ENCODE data around the gene TP53I3.
"Not testable (repeated sequence)": the region's sequence is repeated elsewhere in the genome, so short reads cannot be mapped to it uniquely, and the experiment has no call there.

The TP53I3 gene

GRCh38 chr2:24111407-24111901 lies 26.8 kb upstream of the TP53I3 start:
- H3K4me3 Mint-ChIP-seq = no peak overlapping the region
- DNase-seq = no peak
- TF ChIP-seq CTCF (IDR thresholded peaks at IDR 0.05) = no peak
- H3K36me3 Mint-ChIP-seq (ENCODE audit: low read depth) = peaks cover 47% of the 10 kb centered on the region
- peaks cover 5% of the 10 kb centered on the region for H3K27me3 Mint-ChIP-seq (ENCODE audit: low read depth, poor library complexity)
- peak overlapping the region; percentile 49 for H3K27ac Mint-ChIP-seq
- peaks cover 51% of the 10 kb centered on the region for H3K9me3 Mint-ChIP-seq
- peaks cover 19% of the 10 kb centered on the region for H3K4me1 Mint-ChIP-seq

- peaks cover 54% of the 10 kb centered on the region for H3K9me3 Mint-ChIP-seq
- peaks cover 19% of the 10 kb centered on the region for H3K4me1 Mint-ChIP-seq
- H3K36me3 Mint-ChIP-seq (ENCODE audit: low read depth) = peaks cover 49% of the 10 kb centered on the region
- H3K27ac Mint-ChIP-seq = no peak overlapping the region
- TF ChIP-seq CTCF (IDR thresholded peaks at IDR 0.05) = no peak
- DNase-seq = no peak
- no peak overlapping the region for H3K4me3 Mint-ChIP-seq
- H3K27me3 Mint-ChIP-seq (ENCODE audit: low read depth, poor library complexity) = peaks cover 5% of the 10 kb centered on the region
These were observed 26.1 kb upstream of the TP53I3 start for GRCh38 chr2:24110660-24111303.

GRCh38 chr2:24109431-24109830 lies 24.8 kb upstream of the TP53I3 start:
- not testable (repeated sequence) for DNase-seq; H3K27me3 Mint-ChIP-seq (ENCODE audit: low read depth, poor library complexity); H3K4me3 Mint-ChIP-seq; H3K27ac Mint-ChIP-seq
- peaks cover 19% of the 10 kb centered on the region for H3K4me1 Mint-ChIP-seq
- H3K36me3 Mint-ChIP-seq (ENCODE audit: low read depth) = peaks cover 45% of the 10 kb centered on the region
- peaks cover 53% of the 10 kb centered on the region for H3K9me3 Mint-ChIP-seq

- Mint-ChIP-seq H3K4me1 (peaks cover 14% of the 10 kb centered on the region), H3K36me3 (ENCODE audit: low read depth) (peaks cover 45% of the 10 kb centered on the region), H3K27me3 (ENCODE audit: low read depth, poor library complexity) (no peaks in the 10 kb centered on the region), H3K27ac (no peak overlapping the region), H3K9me3 (peaks cover 52% of the 10 kb centered on the region), H3K4me3 (no peak overlapping the region)
- DNase-seq = no peak
- TF ChIP-seq CTCF (IDR thresholded peaks at IDR 0.05) = no peak
These were observed 22.7 kb upstream of the TP53I3 start for GRCh38 chr2:24107336-24107735.

- Mint-ChIP-seq H3K9me3 (peaks cover 55% of the 10 kb centered on the region), H3K36me3 (ENCODE audit: low read depth) (peaks cover 50% of the 10 kb centered on the region), H3K4me3 (no peak overlapping the region), H3K4me1 (peaks cover 13% of the 10 kb centered on the region), H3K27ac (no peak overlapping the region), H3K27me3 (ENCODE audit: low read depth, poor library complexity) (no peaks in the 10 kb centered on the region)
- DNase-seq = no peak
- no peak for TF ChIP-seq CTCF (IDR thresholded peaks at IDR 0.05)
These were observed 22.2 kb upstream of the TP53I3 start for GRCh38 chr2:24106786-24107185.

GRCh38 chr2:24105816-24106215 lies 21.2 kb upstream of the TP53I3 start:
- peaks cover 3% of the 10 kb centered on the region for H3K4me1 Mint-ChIP-seq
- H3K4me3 Mint-ChIP-seq = no peak overlapping the region
- H3K27me3 Mint-ChIP-seq (ENCODE audit: low read depth, poor library complexity) = no peaks in the 10 kb centered on the region
- TF ChIP-seq CTCF (IDR thresholded peaks at IDR 0.05) = no peak
- DNase-seq = no peak
- H3K9me3 Mint-ChIP-seq = peaks cover 60% of the 10 kb centered on the region
- peaks cover 52% of the 10 kb centered on the region for H3K36me3 Mint-ChIP-seq (ENCODE audit: low read depth)
- H3K27ac Mint-ChIP-seq = no peak overlapping the region
